Measurements from ENCODE around the gene GOLGB1. TPM values are rescaled to one million over a fixed set of nuclear protein-coding genes. Genes with fewer than 3 reads are reported as not detected.

Gene GOLGB1
- total and polyA plus RNA-seq, 10 donors: 7.2 to 87.0 (median 47.8) TPM

DNA sequence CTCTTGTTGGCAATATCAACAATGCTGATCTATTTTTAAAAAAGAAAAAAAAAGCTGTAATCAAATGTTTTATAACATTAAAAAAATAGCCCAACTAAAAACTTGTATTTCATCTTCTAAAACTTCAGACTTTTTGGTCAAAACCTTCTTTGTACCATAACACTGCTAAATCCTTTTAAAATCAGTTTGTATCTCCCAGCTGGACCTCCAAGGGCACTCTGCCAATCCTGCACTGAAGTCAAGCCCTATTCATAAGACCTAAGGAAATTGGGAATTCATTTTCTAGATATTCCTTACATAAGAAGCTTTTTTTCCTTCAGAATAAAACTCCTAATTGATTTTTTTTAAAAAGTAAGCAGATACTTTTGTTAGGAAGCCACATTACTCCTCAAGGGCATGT lies 50.6 kb downstream of the GOLGB1 start:
- peak overlapping the region in 5 of 8 donors; percentile 28 to 52 (median 47) for H3K27ac ChIP-seq
- H3K4me1 ChIP-seq: peaks cover 0 to 16% (median 0%) of the 10 kb centered on the region in 6 donors
- peaks cover 0 to 83% (median 29%) of the 10 kb centered on the region in 6 donors for H3K36me3 ChIP-seq
- no peak for DNase-seq
- intact Hi-C loops (cut with DNase I; ENCODE audit: low total_unique reads): no loop called here
- no peak overlapping the region for H3K4me3 ChIP-seq
- no peaks in the 10 kb centered on the region for H3K27me3 ChIP-seq (replicated peaks in 1 of 7)
- TF ChIP-seq, protein P1, sequence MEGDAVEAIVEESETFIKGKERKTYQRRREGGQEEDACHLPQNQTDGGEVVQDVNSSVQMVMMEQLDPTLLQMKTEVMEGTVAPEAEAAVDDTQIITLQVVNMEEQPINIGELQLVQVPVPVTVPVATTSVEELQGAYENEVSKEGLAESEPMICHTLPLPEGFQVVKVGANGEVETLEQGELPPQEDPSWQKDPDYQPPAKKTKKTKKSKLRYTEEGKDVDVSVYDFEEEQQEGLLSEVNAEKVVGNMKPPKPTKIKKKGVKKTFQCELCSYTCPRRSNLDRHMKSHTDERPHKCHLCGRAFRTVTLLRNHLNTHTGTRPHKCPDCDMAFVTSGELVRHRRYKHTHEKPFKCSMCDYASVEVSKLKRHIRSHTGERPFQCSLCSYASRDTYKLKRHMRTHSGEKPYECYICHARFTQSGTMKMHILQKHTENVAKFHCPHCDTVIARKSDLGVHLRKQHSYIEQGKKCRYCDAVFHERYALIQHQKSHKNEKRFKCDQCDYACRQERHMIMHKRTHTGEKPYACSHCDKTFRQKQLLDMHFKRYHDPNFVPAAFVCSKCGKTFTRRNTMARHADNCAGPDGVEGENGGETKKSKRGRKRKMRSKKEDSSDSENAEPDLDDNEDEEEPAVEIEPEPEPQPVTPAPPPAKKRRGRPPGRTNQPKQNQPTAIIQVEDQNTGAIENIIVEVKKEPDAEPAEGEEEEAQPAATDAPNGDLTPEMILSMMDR (IDR thresholded peaks at IDR 0.05 in 8 of 11, conservative IDR thresholded peaks at IDR 0.05 in 3 of 11): no peak
- TF ChIP-seq POLR2AphosphoS5 (IDR thresholded peaks at IDR 0.05) (no peak), POLR2A (IDR thresholded peaks at IDR 0.05) (no peak)
- H3K9me3 ChIP-seq: no peaks in the 10 kb centered on the region

DNA sequence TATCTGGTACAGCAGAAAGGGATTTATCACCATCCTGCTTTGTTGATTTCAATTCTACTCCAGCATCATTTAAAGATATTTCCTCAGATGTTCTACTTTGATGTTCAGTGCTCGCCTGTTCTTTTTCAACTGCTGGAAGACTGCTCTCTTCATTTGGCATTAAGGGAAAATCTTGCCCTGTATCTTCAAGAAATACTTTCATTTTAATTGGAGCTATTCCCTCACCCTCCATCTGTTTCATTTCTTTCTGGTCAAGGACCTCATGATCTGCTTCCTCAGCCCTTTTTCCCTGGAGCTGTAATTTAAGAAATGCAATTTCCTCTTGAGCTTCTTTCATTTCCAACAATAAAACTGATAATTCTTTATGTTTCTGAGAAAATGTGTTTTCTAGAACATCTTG lies 51.1 kb downstream of the GOLGB1 start:
- no peak for TF ChIP-seq POLR2AphosphoS5 (IDR thresholded peaks at IDR 0.05)
- TF ChIP-seq POLR2A (IDR thresholded peaks at IDR 0.05): no peak
- no peak for DNase-seq
- WGBS, 5 donors: 75 to 93% (median 89%) methylated on average over 1 of the region's 1 CpG

DNA sequence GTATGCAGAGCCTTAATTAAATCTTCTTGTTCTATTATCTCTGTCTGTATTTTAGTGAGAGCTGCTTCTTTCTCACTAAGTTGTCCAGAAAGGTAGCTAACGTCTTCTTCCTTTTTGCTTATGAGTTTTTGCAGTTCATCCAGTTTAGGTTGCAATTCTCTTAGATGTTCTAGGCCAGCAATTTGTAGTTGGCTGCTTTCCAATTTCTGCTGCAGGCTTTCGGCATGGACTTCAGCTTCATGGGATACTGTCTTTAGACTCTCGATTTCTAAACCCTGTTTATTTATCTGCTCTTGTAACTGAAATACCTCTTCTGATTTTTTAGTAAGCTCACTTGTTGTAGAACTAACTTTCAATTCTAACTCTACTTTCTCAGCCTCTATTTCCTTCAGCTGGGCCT lies 53.4 kb downstream of the GOLGB1 start:
- intact Hi-C loops (cut with DNase I; ENCODE audit: low total_unique reads): no loop called here
- H3K9me3 ChIP-seq: no peaks in the 10 kb centered on the region
- no peak overlapping the region for H3K4me3 ChIP-seq
- no peak overlapping the region for H3K27ac ChIP-seq
- 75 to 90% (median 85%) methylated on average over 3 of the region's 3 CpGs for WGBS, 5 donors
- H3K36me3 ChIP-seq: peaks cover 0 to 84% (median 38%) of the 10 kb centered on the region in 6 donors
- TF ChIP-seq, protein P1 (IDR thresholded peaks at IDR 0.05 in 8 of 11, conservative IDR thresholded peaks at IDR 0.05 in 3 of 11): no peak
- TF ChIP-seq POLR2AphosphoS5 (IDR thresholded peaks at IDR 0.05): no peak
- TF ChIP-seq POLR2A (IDR thresholded peaks at IDR 0.05): no peak
- DNase-seq: no peak
- H3K4me1 ChIP-seq: peaks cover 0 to 20% (median 1%) of the 10 kb centered on the region in 6 donors
- no peaks in the 10 kb centered on the region for H3K27me3 ChIP-seq (replicated peaks in 1 of 7)

More for the DNA sequence above, 51.1 kb downstream of the GOLGB1 start:
- peak overlapping the region in 6 of 8 donors; percentile 6 to 52 (median 40) for H3K27ac ChIP-seq
- no peaks in the 10 kb centered on the region for H3K9me3 ChIP-seq
- intact Hi-C loops (cut with DNase I; ENCODE audit: low total_unique reads): no loop called here
- H3K4me1 ChIP-seq: peaks cover 0 to 16% (median 0%) of the 10 kb centered on the region in 6 donors
- H3K4me3 ChIP-seq: no peak overlapping the region
- no peaks in the 10 kb centered on the region for H3K27me3 ChIP-seq (replicated peaks in 1 of 7)
- H3K36me3 ChIP-seq: peaks cover 0 to 83% (median 29%) of the 10 kb centered on the region in 6 donors

DNA sequence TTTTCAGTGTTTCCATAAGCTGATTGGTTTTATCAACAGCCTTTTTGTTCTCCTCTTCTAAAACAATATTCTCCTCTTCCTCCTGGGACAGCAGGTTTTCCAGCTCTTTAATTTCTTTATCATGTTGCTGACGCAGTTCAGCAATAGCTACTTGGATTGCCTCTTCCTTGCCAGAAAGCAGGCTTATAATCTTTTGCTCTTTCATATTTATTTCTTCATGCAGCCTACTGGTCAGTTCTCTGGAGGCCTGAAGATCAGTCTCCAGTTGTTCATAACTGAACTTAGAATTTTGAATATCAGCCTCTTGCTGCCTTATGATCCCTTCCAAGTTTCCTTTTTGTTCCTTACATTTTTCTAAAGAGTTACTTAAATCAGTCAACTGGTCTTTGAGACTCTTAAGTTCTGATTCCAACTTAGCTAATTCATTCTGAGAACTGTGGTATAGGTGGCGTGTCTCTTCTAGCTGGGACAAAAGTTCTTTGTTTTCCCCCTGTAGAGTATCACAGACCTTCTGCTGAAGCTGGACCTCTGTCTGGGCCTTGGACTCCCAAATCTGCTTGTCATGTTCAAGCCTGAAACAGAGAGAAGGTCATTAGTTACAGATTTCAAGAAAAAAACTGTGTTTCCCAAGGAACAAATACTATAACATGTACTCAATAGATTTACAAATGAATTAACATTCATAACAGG lies 57.4 kb downstream of the GOLGB1 start:
- H3K4me3 ChIP-seq: no peak overlapping the region
- no peak for DNase-seq
- H3K36me3 ChIP-seq: peaks cover 0 to 81% (median 22%) of the 10 kb centered on the region in 6 donors
- peak overlapping the region in 1 of 8 donors; percentile 53 for H3K27ac ChIP-seq
- intact Hi-C loops (cut with DNase I; ENCODE audit: low total_unique reads): no loop called here
- no peaks in the 10 kb centered on the region for H3K27me3 ChIP-seq (replicated peaks in 1 of 7)
- no peaks in the 10 kb centered on the region for H3K9me3 ChIP-seq
- peaks cover 0 to 22% (median 4%) of the 10 kb centered on the region in 6 donors for H3K4me1 ChIP-seq
- TF ChIP-seq POLR2A (IDR thresholded peaks at IDR 0.05) (no peak), POLR2AphosphoS5 (IDR thresholded peaks at IDR 0.05) (no peak)
- TF ChIP-seq, protein P1 (IDR thresholded peaks at IDR 0.05 in 8 of 11, conservative IDR thresholded peaks at IDR 0.05 in 3 of 11): no peak
- 87 to 99% (median 96%) methylated on average over 2 of the region's 2 CpGs for WGBS, 5 donors
